ENCODE results near the gene MATR3.

DNA sequence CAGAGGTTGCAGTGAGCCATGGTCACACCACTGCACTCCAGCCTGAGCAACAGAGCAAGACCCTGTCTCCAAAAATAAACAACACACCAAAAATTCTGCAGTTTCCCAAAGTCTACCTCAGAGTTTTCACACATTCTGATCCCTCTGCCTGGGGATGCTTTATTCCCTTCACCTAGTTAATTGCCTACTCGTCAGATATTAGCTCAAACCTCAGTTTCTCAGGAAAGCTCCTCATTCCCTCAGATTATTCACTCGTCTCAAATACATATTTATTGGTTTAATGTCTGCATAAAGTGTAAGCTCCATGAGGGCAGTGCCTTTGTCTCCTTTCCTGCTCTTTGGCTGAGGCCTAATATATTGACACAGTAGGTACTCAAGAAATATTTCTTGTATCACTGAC lies 2.5 kb upstream of the MATR3 start:
- TF ChIP-seq, protein P1, sequence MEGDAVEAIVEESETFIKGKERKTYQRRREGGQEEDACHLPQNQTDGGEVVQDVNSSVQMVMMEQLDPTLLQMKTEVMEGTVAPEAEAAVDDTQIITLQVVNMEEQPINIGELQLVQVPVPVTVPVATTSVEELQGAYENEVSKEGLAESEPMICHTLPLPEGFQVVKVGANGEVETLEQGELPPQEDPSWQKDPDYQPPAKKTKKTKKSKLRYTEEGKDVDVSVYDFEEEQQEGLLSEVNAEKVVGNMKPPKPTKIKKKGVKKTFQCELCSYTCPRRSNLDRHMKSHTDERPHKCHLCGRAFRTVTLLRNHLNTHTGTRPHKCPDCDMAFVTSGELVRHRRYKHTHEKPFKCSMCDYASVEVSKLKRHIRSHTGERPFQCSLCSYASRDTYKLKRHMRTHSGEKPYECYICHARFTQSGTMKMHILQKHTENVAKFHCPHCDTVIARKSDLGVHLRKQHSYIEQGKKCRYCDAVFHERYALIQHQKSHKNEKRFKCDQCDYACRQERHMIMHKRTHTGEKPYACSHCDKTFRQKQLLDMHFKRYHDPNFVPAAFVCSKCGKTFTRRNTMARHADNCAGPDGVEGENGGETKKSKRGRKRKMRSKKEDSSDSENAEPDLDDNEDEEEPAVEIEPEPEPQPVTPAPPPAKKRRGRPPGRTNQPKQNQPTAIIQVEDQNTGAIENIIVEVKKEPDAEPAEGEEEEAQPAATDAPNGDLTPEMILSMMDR (IDR thresholded peaks at IDR 0.05), result no peak
- TF ChIP-seq POLR2AphosphoS5 (IDR thresholded peaks at IDR 0.05), result no peak

Data from breast epithelium (tissue), 3 donors.